ENCODE measurements around the gene MAP2K2.
"Not testable (repeated sequence)": the region's sequence is repeated elsewhere in the genome, so short reads cannot be mapped to it uniquely, and the experiment has no call there.

Gene MAP2K2

DNA sequence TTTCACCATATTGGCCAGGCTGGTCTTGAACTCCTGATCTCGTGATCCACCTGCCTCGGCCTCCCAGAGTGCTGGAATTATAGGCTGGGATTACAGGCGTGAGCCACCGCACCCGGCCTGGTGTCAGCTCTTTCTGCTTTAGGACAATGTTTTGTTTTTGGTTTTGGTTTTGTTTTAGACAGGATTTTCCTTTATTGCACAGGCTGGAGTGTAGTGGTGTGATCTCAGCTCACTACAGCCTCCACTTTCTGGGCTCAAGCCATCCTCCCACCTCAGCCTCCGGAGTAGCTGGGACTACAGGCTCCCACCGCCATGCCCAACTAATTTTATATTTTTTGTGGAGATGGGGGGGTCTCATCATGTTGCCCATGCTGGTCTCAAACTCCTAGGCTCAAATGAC lies 5.1 kb upstream of the MAP2K2 start:
- H3K27me3 ChIP-seq (ENCODE audit: control insufficient read depth in 3 of 3, insufficient read depth in 3 of 3, low read depth in 1 of 3, low read length in 3 of 3); H3K9me3 ChIP-seq (replicated peaks in 1 of 2; ENCODE audit: control insufficient read depth in 2 of 2, insufficient read depth in 1 of 2, low read depth in 1 of 2, low read length in 2 of 2); H3K9ac ChIP-seq (ENCODE audit: low read depth, low read length, poor library complexity); DNase-seq (ENCODE audit: low spot score); H3K4me3 ChIP-seq (ENCODE audit: low read length in 2 of 2); H2BK12ac ChIP-seq (ENCODE audit: low read length); H3K4me2 ChIP-seq (ENCODE audit: insufficient read depth, low read length, poor library complexity, severe bottlenecking); H3K23ac ChIP-seq (ENCODE audit: low read depth, low read length, poor library complexity); H3K36me3 ChIP-seq (replicated peaks in 1 of 2; ENCODE audit: control insufficient read depth in 2 of 2, insufficient read depth in 2 of 2, low read length in 2 of 2); H3K4ac ChIP-seq (ENCODE audit: low read length); H3K27ac ChIP-seq (replicated peaks; ENCODE audit: low read length); H3K18ac ChIP-seq (ENCODE audit: low read length); H3K4me1 ChIP-seq (ENCODE audit: control insufficient read depth in 2 of 2, insufficient read depth in 1 of 2, low read depth in 1 of 2, low read length in 2 of 2); H3K79me1 ChIP-seq (ENCODE audit: low read depth, low read length); H2BK15ac ChIP-seq (ENCODE audit: low read length); H4K91ac ChIP-seq (ENCODE audit: low read depth, low read length, poor library complexity); H2AFZ ChIP-seq (ENCODE audit: low read length); H3K14ac ChIP-seq (ENCODE audit: low read length); H4K8ac ChIP-seq (ENCODE audit: low read depth, low read length); H2BK120ac ChIP-seq (ENCODE audit: low read depth, low read length); H2BK5ac ChIP-seq (ENCODE audit: low read length); H2AK5ac ChIP-seq (ENCODE audit: low read depth, low read length): not testable (repeated sequence)
- WGBS, 2 donors (ENCODE audit: extremely low coverage in 2 of 2, insufficient read length in 2 of 2, insufficient replicate concordance in 1 of 2), result no CpG with 5 or more reads among the region's 7 CpGs

DNA sequence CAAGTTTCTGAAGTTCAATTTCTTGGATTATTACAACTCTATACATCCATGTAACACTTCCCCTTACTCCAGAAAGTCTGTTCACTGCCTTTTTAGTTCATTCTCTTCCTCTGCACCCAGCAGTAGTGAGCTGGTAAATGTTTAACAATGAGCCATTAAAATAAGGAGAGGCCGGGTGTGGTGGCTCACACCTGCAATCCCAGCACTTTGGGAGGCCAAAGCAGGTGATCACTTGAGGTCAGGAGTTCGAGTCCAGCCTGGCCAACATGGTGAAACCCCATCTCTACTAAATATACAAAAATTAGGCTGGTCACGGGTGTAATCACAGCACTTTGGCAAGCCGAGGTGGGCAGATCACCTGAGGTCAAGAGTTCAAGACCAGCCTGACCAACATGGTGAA lies 3.4 kb upstream of the MAP2K2 start:
- H2AK5ac ChIP-seq (ENCODE audit: low read depth, low read length); H3K9me3 ChIP-seq (replicated peaks in 1 of 2; ENCODE audit: control insufficient read depth in 2 of 2, insufficient read depth in 1 of 2, low read depth in 1 of 2, low read length in 2 of 2); DNase-seq (ENCODE audit: low spot score); H3K23ac ChIP-seq (ENCODE audit: low read depth, low read length, poor library complexity); H3K4me2 ChIP-seq (ENCODE audit: insufficient read depth, low read length, poor library complexity, severe bottlenecking); H2AFZ ChIP-seq (ENCODE audit: low read length); H3K9ac ChIP-seq (ENCODE audit: low read depth, low read length, poor library complexity); H2BK120ac ChIP-seq (ENCODE audit: low read depth, low read length); H4K91ac ChIP-seq (ENCODE audit: low read depth, low read length, poor library complexity); H3K4ac ChIP-seq (ENCODE audit: low read length); H4K8ac ChIP-seq (ENCODE audit: low read depth, low read length); H2BK12ac ChIP-seq (ENCODE audit: low read length); H3K27ac ChIP-seq (replicated peaks; ENCODE audit: low read length); H3K4me3 ChIP-seq (ENCODE audit: low read length in 2 of 2); H2BK15ac ChIP-seq (ENCODE audit: low read length); H3K18ac ChIP-seq (ENCODE audit: low read length); H2BK5ac ChIP-seq (ENCODE audit: low read length); H3K36me3 ChIP-seq (replicated peaks in 1 of 2; ENCODE audit: control insufficient read depth in 2 of 2, insufficient read depth in 2 of 2, low read length in 2 of 2); H3K14ac ChIP-seq (ENCODE audit: low read length); H3K27me3 ChIP-seq (ENCODE audit: control insufficient read depth in 3 of 3, insufficient read depth in 3 of 3, low read depth in 1 of 3, low read length in 3 of 3): not testable (repeated sequence)
- no CpG with 5 or more reads among the region's 4 CpGs for WGBS, 2 donors (ENCODE audit: extremely low coverage in 2 of 2, insufficient read length in 2 of 2, insufficient replicate concordance in 1 of 2)
- Histone ChIP-seq H3K79me1 (ENCODE audit: low read depth, low read length) (peaks cover 10% of the 10 kb centered on the region), H3K4me1 (ENCODE audit: control insufficient read depth in 2 of 2, insufficient read depth in 1 of 2, low read depth in 1 of 2, low read length in 2 of 2) (peaks cover 7 to 11% of the 10 kb centered on the region in 2 donors)

DNA sequence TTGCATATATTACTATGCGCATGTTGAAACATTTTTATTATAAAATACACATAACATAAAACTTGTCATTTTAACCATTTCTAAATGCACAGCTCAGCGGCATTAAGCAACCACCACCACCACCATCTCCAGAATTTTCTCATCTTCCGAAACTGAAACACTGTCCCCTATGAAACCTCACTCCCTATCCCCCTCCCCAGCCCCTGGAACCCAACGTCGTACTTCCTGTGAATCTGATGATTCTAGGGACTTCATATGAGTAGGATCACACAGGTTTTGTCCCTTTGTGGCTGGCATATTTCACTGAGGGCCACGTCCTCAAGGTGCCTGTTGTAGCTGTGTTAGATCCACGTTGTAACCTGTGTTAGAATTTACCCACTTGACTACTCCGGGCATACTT lies 716 bp upstream of the MAP2K2 start:
- DNase-seq (ENCODE audit: low spot score), result no peak
- Histone ChIP-seq H3K23ac (ENCODE audit: low read depth, low read length, poor library complexity) (no peak overlapping the region), H3K9me3 (replicated peaks in 1 of 2; ENCODE audit: control insufficient read depth in 2 of 2, insufficient read depth in 1 of 2, low read depth in 1 of 2, low read length in 2 of 2) (no peaks in the 10 kb centered on the region), H2AK5ac (ENCODE audit: low read depth, low read length) (no peak overlapping the region), H3K4ac (ENCODE audit: low read length) (no peak overlapping the region), H2AFZ (ENCODE audit: low read length) (peak overlapping the region; percentile 96), H4K8ac (ENCODE audit: low read depth, low read length) (no peak overlapping the region), H3K79me1 (ENCODE audit: low read depth, low read length) (peaks cover 18% of the 10 kb centered on the region), H3K14ac (ENCODE audit: low read length) (no peak overlapping the region), H2BK5ac (ENCODE audit: low read length) (no peak overlapping the region), H3K36me3 (replicated peaks in 1 of 2; ENCODE audit: control insufficient read depth in 2 of 2, insufficient read depth in 2 of 2, low read length in 2 of 2) (peaks cover 4 to 12% of the 10 kb centered on the region in 2 donors), H3K4me3 (ENCODE audit: low read length in 2 of 2) (peak overlapping the region in 1 of 2 donors; percentile 58), H3K27ac (replicated peaks; ENCODE audit: low read length) (no peak overlapping the region), H3K4me1 (ENCODE audit: control insufficient read depth in 2 of 2, insufficient read depth in 1 of 2, low read depth in 1 of 2, low read length in 2 of 2) (peaks cover 7 to 8% of the 10 kb centered on the region in 2 donors), H2BK12ac (ENCODE audit: low read length) (no peak overlapping the region), H3K4me2 (ENCODE audit: insufficient read depth, low read length, poor library complexity, severe bottlenecking) (no peak overlapping the region), H2BK120ac (ENCODE audit: low read depth, low read length) (no peak overlapping the region), H4K91ac (ENCODE audit: low read depth, low read length, poor library complexity) (no peak overlapping the region), H3K27me3 (ENCODE audit: control insufficient read depth in 3 of 3, insufficient read depth in 3 of 3, low read depth in 1 of 3, low read length in 3 of 3) (no peaks in the 10 kb centered on the region), H3K9ac (ENCODE audit: low read depth, low read length, poor library complexity) (no peak overlapping the region), H3K18ac (ENCODE audit: low read length) (no peak overlapping the region), H2BK15ac (ENCODE audit: low read length) (no peak overlapping the region)
- no CpG with 5 or more reads among the region's 8 CpGs for WGBS, 2 donors (ENCODE audit: extremely low coverage in 2 of 2, insufficient read length in 2 of 2, insufficient replicate concordance in 1 of 2)

DNA sequence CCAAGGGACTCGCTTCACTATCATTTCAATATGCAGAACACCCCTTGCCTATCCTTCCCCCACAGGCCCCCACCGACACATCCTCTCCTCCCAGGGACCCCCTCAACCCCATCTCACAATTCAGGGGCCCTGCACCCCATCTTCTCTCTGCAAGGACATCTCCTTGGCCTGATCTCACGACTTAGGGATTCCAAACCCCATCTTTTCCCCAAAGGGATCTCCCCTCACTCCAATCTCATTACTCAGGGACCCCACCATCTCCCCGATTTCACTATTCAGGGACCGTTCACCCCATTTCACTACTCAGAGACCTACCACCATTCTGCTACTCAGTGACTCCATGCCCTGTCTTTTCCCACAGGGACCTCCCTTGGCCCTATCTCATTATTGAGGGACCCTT lies 1.4 kb downstream of the MAP2K2 start:
- no peak overlapping the region for H2BK12ac ChIP-seq (ENCODE audit: low read length)

More for the DNA sequence above, 1.4 kb downstream of the MAP2K2 start:
- Histone ChIP-seq H4K91ac (ENCODE audit: low read depth, low read length, poor library complexity) (no peak overlapping the region), H2AFZ (ENCODE audit: low read length) (no peak overlapping the region), H2BK5ac (ENCODE audit: low read length) (peak overlapping the region; percentile 83), H3K9ac (ENCODE audit: low read depth, low read length, poor library complexity) (peak overlapping the region; percentile 89), H3K36me3 (replicated peaks in 1 of 2; ENCODE audit: control insufficient read depth in 2 of 2, insufficient read depth in 2 of 2, low read length in 2 of 2) (peaks cover 9 to 26% of the 10 kb centered on the region in 2 donors), H2BK15ac (ENCODE audit: low read length) (no peak overlapping the region), H3K23ac (ENCODE audit: low read depth, low read length, poor library complexity) (no peak overlapping the region), H3K4me3 (ENCODE audit: low read length in 2 of 2) (peak overlapping the region; percentile 58 to 100), H3K27ac (replicated peaks; ENCODE audit: low read length) (no peak overlapping the region), H3K14ac (ENCODE audit: low read length) (no peak overlapping the region), H3K4ac (ENCODE audit: low read length) (no peak overlapping the region), H3K79me1 (ENCODE audit: low read depth, low read length) (peaks cover 18% of the 10 kb centered on the region), H4K8ac (ENCODE audit: low read depth, low read length) (no peak overlapping the region), H3K9me3 (replicated peaks in 1 of 2; ENCODE audit: control insufficient read depth in 2 of 2, insufficient read depth in 1 of 2, low read depth in 1 of 2, low read length in 2 of 2) (no peaks in the 10 kb centered on the region), H2AK5ac (ENCODE audit: low read depth, low read length) (peak overlapping the region; percentile 43), H3K18ac (ENCODE audit: low read length) (no peak overlapping the region), H3K4me2 (ENCODE audit: insufficient read depth, low read length, poor library complexity, severe bottlenecking) (peak overlapping the region; percentile 80), H3K4me1 (ENCODE audit: control insufficient read depth in 2 of 2, insufficient read depth in 1 of 2, low read depth in 1 of 2, low read length in 2 of 2) (peaks cover 7 to 8% of the 10 kb centered on the region in 2 donors), H3K27me3 (ENCODE audit: control insufficient read depth in 3 of 3, insufficient read depth in 3 of 3, low read depth in 1 of 3, low read length in 3 of 3) (no peaks in the 10 kb centered on the region), H2BK120ac (ENCODE audit: low read depth, low read length) (no peak overlapping the region)
- DNase-seq (ENCODE audit: low spot score), result no peak
- no CpG with 5 or more reads among the region's 5 CpGs for WGBS, 2 donors (ENCODE audit: extremely low coverage in 2 of 2, insufficient read length in 2 of 2, insufficient replicate concordance in 1 of 2)

Data from neuronal stem cell (in vitro differentiated cells).